Fibroblast of lung (primary cell): Measurements from ENCODE around the gene PACS2. TPM values are rescaled to one million over a fixed set of nuclear protein-coding genes. Genes with fewer than 3 reads are reported as not detected.

Experiments used
- DNase-seq, 2 donors: peaks; one replicate each; pipeline versions ENCODE4 v3.0.0 to v3.0.0-alpha.2; 2010; ENCODE audit warnings: low read depth in 2 of 2
- H2AFZ ChIP-seq: 2 replicates; pipeline ENCODE4 v1.5.1; 2012; ENCODE audit warnings: low read length, control low read depth, inconsistent platforms
- H3K27ac ChIP-seq: 2 replicates; pipeline ENCODE4 v1.5.1; 2011; ENCODE audit warnings: low read length, control low read depth; ENCODE audit not compliant: insufficient read depth
- H3K27me3 ChIP-seq: 2 replicates; pipeline ENCODE4 v1.5.1; 2011; ENCODE audit warnings: mild to moderate bottlenecking, low read length; ENCODE audit not compliant: control insufficient read depth, insufficient read depth
- H3K36me3 ChIP-seq: 2 replicates; pipeline ENCODE4 v1.5.1; 2011; ENCODE audit warnings: low read length; ENCODE audit not compliant: control insufficient read depth, insufficient read depth
- H3K4me1 ChIP-seq: 2 replicates; pipeline ENCODE4 v1.5.1; 2011; ENCODE audit warnings: low read length; ENCODE audit not compliant: control insufficient read depth, insufficient read depth; ENCODE audit errors: extremely low read depth
- H3K4me2 ChIP-seq: 2 replicates; pipeline ENCODE4 v1.5.1; 2011; ENCODE audit warnings: low read length, control low read depth; ENCODE audit not compliant: insufficient read depth; ENCODE audit errors: extremely low read depth
- H3K4me3 ChIP-seq, 4 experiments: fragments of 200-600 bp in 1 of 4; sonication (generic) in 1 of 4; replicated peaks in 1 of 4; 2 replicates each; pipeline ENCODE4 v1.5.1; 2011 to 2016; ENCODE audit warnings: low read length in 4 of 4, low read depth in 3 of 4, mild to moderate bottlenecking in 3 of 4, control low read depth in 2 of 4, inconsistent platforms in 1 of 4, mixed read lengths in 1 of 4; ENCODE audit not compliant: insufficient read depth in 1 of 4; ENCODE audit errors: control extremely low read depth in 1 of 4
- H3K79me2 ChIP-seq: 2 replicates; pipeline ENCODE4 v1.5.1; 2012; ENCODE audit warnings: mild to moderate bottlenecking, low read length, inconsistent platforms; ENCODE audit not compliant: control insufficient read depth, insufficient read depth
- H3K9ac ChIP-seq: 2 replicates; pipeline ENCODE4 v1.5.1; 2011; ENCODE audit warnings: mild to moderate bottlenecking, low read length, control low read depth; ENCODE audit not compliant: insufficient read depth
- H3K9me3 ChIP-seq: 2 replicates; pipeline ENCODE4 v1.5.1; 2012; ENCODE audit warnings: low read depth, low read length; ENCODE audit not compliant: control insufficient read depth, insufficient read depth
- H4K20me1 ChIP-seq: 2 replicates; pipeline ENCODE4 v1.5.1; 2011; ENCODE audit warnings: low read length; ENCODE audit not compliant: control insufficient read depth, insufficient read depth; ENCODE audit errors: extremely low read depth
- CTCF ChIP-seq, 2 donors: IDR thresholded peaks in 1 of 2; conservative IDR thresholded peaks in 1 of 2; 1 replicate in 1 of 2; 2 replicates in 1 of 2; pipeline ENCODE4 v1.5.1; 2011 to 2012; ENCODE audit warnings: low read length in 2 of 2, control low read depth in 1 of 2, inconsistent platforms in 1 of 2, low read depth in 1 of 2, mild to moderate bottlenecking in 1 of 2
- EZH2 ChIP-seq: IDR thresholded peaks from 2 replicates; pipeline ENCODE4 v1.5.1; 2012; ENCODE audit warnings: low read length, control low read depth, mild to moderate bottlenecking; ENCODE audit errors: missing control alignments
- polyA plus RNA-seq, 2 donors: library from polyadenylated mRNA; depleted of rRNA in 1 of 2; stranded (reverse) in 1 of 2; unstranded in 1 of 2; fragments of >200 nt; gene quantifications; 2 replicates each; pipeline ENCODE4 v1.2.1, GENCODE V29; 2011 to 2012; ENCODE audit warnings: missing spikeins in 1 of 2
- total RNA-seq: library from RNA; depleted of rRNA; stranded (reverse); fragments of >200 nt; gene quantifications from 2 replicates; pipeline ENCODE4 v1.2.1, GENCODE V29; 2014

Gene PACS2
- total and polyA plus RNA-seq, 2 donors (not counting 1 experiment from before 2014, with no cell fraction given): 20.3 to 52.5 TPM

- no peaks in the 10 kb centered on the region for H3K36me3 ChIP-seq
- no peaks in the 10 kb centered on the region for H4K20me1 ChIP-seq
- H3K4me1 ChIP-seq: no peaks in the 10 kb centered on the region
- TF ChIP-seq CTCF (conservative IDR thresholded peaks at IDR 0.05 in 1 of 2, IDR thresholded peaks at IDR 0.05 in 1 of 2; ENCODE audit: low read depth in 1 of 2, low read length in 2 of 2) (no peak), EZH2 (no peak)
- H3K27ac ChIP-seq: no peak overlapping the region
- no peak for DNase-seq
- H3K27me3 ChIP-seq: no peaks in the 10 kb centered on the region
- no peaks in the 10 kb centered on the region for H3K79me2 ChIP-seq
- H3K4me2 ChIP-seq: no peak overlapping the region
- no peaks in the 10 kb centered on the region for H3K9me3 ChIP-seq
- H3K4me3 ChIP-seq: no peak overlapping the region
- H2AFZ ChIP-seq: no peak overlapping the region
- H3K9ac ChIP-seq: no peak overlapping the region
These were observed 41.5 kb downstream of the PACS2 start for GRCh38 chr14:105355850-105356604.

- Histone ChIP-seq H3K9ac (no peak overlapping the region), H3K4me2 (no peak overlapping the region), H3K79me2 (no peaks in the 10 kb centered on the region), H3K9me3 (no peaks in the 10 kb centered on the region), H4K20me1 (no peaks in the 10 kb centered on the region), H3K27ac (no peak overlapping the region), H3K4me1 (no peaks in the 10 kb centered on the region), H2AFZ (no peak overlapping the region), H3K36me3 (no peaks in the 10 kb centered on the region), H3K27me3 (no peaks in the 10 kb centered on the region), H3K4me3 (no peak overlapping the region)
- TF ChIP-seq CTCF (conservative IDR thresholded peaks at IDR 0.05 in 1 of 2, IDR thresholded peaks at IDR 0.05 in 1 of 2; ENCODE audit: low read depth in 1 of 2, low read length in 2 of 2): no peak
- no peak for TF ChIP-seq EZH2
- no peak for DNase-seq
These were observed 42.4 kb downstream of the PACS2 start for GRCh38 chr14:105356927-105357326.

GRCh38 chr14:105357626-105358025, 43.1 kb downstream of the PACS2 start:
- Histone ChIP-seq H2AFZ (no peak overlapping the region), H3K27me3 (no peaks in the 10 kb centered on the region), H4K20me1 (no peaks in the 10 kb centered on the region), H3K36me3 (no peaks in the 10 kb centered on the region), H3K9ac (no peak overlapping the region), H3K4me3 (no peak overlapping the region), H3K4me2 (no peak overlapping the region), H3K79me2 (no peaks in the 10 kb centered on the region), H3K9me3 (no peaks in the 10 kb centered on the region), H3K27ac (no peak overlapping the region), H3K4me1 (no peaks in the 10 kb centered on the region)
- DNase-seq: no peak
- TF ChIP-seq CTCF (conservative IDR thresholded peaks at IDR 0.05 in 1 of 2, IDR thresholded peaks at IDR 0.05 in 1 of 2; ENCODE audit: low read depth in 1 of 2, low read length in 2 of 2): no peak
- no peak for TF ChIP-seq EZH2
